Measurements from ENCODE around the gene ARMC7.
"Not testable (repeated sequence)": the region's sequence is repeated elsewhere in the genome, so short reads cannot be mapped to it uniquely, and the experiment has no call there.

Gene ARMC7

DNA sequence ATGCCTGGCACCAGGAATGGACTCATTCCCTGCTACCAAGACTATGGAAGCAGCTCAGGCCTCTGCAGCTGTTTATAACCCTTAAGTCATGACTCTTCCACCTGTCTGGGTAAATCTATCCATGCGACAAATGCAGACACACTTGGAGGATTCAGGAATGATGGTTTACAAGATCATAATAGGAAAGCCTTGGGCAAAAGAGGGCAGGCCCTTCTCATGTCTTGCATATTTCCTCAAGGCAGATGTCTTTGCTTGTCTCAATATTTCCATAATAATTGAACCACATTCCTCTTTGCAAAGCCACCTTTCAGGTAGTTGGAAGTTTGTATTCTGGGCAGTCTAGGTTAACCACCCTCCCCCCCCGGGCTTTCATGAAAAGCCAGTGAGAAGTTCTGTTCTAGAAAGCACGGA is 45.4 kb downstream of the ARMC7 start:
- DNase-seq: no peak

GRCh38 chr17:75158480-75158879 is 48.7 kb downstream of the ARMC7 start:
- DNase-seq: not testable (repeated sequence)

DNA sequence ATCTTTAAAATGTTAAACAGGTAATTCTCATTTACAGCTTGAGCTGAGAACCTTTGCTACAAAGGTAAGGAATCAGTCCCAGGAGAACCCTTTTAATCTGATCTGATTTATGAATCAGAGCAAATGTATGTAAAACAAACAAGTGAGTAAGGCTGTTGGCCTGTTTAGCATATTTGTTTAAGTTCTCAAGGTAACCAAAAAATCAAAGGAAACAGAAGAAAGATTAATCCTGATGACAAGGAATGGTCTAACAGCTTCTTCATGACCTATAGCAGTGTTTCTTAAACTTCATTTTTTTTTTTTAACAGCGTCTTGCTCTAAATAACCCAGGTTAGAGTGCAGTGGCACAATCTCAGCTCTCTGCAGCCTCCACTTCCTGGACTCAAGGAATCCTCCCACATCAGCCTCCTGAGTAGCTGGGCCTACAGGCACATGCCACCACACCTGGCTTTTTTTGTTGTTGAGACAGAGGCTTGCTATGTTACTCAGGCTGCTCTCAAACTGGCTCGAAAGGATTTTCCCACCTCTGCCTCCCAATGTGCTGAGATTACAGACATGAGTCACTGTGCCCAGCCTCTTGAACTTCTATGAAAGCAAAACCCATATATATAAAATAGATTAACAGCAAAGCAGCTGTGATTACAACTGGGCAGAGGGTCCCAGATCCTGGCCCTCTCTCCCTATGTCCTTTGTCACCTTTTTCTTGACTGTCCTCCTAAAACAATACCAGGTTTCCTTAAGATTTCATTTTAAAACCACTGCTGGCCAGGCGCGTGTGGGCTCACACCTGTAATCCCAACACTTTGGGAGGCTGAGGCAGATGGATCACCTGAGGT is 49.6 kb downstream of the ARMC7 start:
- no peak for DNase-seq

GRCh38 chr17:75160211-75160610 is 50.4 kb downstream of the ARMC7 start:
- DNase-seq: no peak

- no peak for DNase-seq
These were observed 53.3 kb downstream of the ARMC7 start for GRCh38 chr17:75163074-75163473.

GRCh38 chr17:75164606-75165005 is 54.8 kb downstream of the ARMC7 start:
- not testable (repeated sequence) for DNase-seq

DNA sequence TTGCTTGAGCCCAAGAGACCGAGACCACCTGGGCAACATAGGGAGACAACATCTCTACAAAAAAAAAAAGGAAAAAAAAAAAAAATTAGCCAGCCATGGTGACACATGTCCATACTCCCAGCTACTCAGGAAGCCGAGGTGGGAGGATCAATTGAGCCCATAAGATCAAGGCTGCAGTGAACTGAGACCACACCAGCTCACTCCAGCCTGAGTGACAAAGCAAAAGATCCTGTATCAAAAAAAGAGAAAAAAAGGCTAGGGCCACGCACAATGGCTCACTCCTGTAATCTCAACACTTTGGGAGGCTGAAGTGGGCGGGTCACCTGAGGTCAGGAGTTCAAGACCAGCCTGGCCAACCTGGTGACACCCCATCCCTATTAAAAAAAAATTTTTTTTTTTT is 59.2 kb downstream of the ARMC7 start:
- DNase-seq: no peak

DNA sequence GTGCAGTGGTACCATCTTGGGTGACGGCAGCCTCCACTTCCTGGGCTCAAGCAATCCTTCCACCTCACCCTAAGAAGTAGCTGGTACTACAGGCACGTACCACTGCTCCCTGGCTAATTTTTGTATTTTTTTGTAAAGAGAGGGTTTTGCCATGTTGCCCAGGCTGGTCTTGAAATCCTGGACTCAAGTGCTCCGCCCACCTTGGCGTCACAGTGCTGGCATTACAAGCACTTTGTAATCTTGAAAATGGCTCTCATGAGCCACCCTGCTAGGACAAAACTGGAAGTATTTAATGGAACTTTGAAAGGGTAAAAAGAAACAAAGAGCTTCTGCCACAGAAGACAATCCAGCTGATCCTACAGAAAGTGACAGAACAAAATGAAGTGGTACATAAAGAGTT is 63.8 kb downstream of the ARMC7 start:
- DNase-seq: no peak

- no peak for DNase-seq
These were observed 65.2 kb downstream of the ARMC7 start for GRCh38 chr17:75174996-75175395.

DNA sequence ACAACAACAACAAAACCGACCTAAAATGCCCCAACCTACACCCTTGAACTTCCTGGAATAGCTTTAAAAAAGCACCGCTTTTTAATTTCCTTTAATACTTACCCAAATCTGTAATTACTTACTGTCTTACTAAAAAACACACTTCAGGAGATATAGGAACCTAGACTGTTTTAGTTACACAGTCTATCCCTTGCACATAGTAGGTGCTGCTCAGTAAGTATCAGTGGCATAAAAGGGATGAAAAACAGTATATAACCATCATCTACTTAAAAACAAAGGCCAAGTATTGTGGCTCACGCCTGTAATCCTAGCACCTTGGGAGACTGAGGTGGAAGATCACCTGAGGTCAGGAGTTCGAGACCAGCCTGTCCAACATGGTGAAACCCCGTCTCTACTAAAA is 66.9 kb downstream of the ARMC7 start:
- no peak for DNase-seq

DNA sequence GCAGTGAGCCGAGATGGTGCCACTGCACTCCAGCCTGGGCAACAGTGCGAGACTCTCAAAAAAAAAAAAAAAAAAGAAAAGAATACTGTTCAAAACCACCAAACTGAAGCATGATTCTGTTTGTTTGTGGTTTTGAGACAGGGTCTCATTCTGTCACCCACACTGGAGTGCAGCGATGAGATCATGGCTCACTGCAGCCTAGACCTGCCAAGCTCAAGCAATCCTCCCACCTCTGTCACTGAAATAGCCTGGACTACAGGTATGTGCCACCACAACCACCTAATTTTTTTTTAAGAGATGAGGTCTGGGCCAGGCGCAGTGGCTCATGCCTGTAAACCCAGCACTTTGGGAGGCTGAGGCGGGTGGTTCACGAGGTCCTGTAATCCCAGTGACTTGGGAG is 68.7 kb downstream of the ARMC7 start:
- peak; percentile 9 for DNase-seq
